GM12878 (cell line): Measurements from ENCODE around the gene NEO1.

Source experiments
- ATF3 ChIP-seq: IDR thresholded peaks from 2 replicates; pipeline ENCODE4 v1.6.1; 2011; ENCODE audit warnings: low read depth, mild to moderate bottlenecking, low read length, moderate library complexity, borderline replicate concordance; ENCODE audit errors: extremely low read depth
- CTCF ChIP-seq, 3 experiments: IDR thresholded peaks in 2 of 3; conservative IDR thresholded peaks in 1 of 3; 2 replicates each; pipeline ENCODE4 v1.5.1; 2011; ENCODE audit warnings: low read depth in 3 of 3, low read length in 3 of 3, mild to moderate bottlenecking in 3 of 3, control low read depth in 2 of 3, moderate library complexity in 2 of 3, inconsistent platforms in 1 of 3, mixed read lengths in 1 of 3; ENCODE audit not compliant: control insufficient read depth in 2 of 3, insufficient read depth in 1 of 3; ENCODE audit errors: extremely low read depth in 1 of 3
- EZH2 ChIP-seq: IDR thresholded peaks from 2 replicates; pipeline ENCODE4 v1.6.1; 2012; ENCODE audit warnings: low read depth, mild to moderate bottlenecking, control low read depth, inconsistent platforms, low read length, borderline replicate concordance; ENCODE audit not compliant: control insufficient read depth
- FOS ChIP-seq: IDR thresholded peaks from 3 replicates; pipeline ENCODE4 v1.6.1; 2011; ENCODE audit warnings: borderline replicate concordance; ENCODE audit not compliant: insufficient read length; ENCODE audit errors: extremely low read depth
- JUND ChIP-seq: IDR thresholded peaks from 2 replicates; pipeline ENCODE4 v1.6.1; 2012; ENCODE audit warnings: low read depth, mild to moderate bottlenecking, low read length, improper control_type of control experiment, moderate library complexity
- KDM1A ChIP-seq: fragments of 200-600 bp; sonication (generic); IDR thresholded peaks from 2 replicates; pipeline ENCODE4 v1.6.1; 2016; ENCODE audit warnings: borderline replicate concordance
- POLR2AphosphoS2 ChIP-seq: IDR thresholded peaks from 2 replicates; pipeline ENCODE4 v1.6.1; 2011; ENCODE audit warnings: low read depth, mild to moderate bottlenecking, low read length, improper control_type of control experiment, moderate library complexity
- POLR2AphosphoS5 ChIP-seq: IDR thresholded peaks from 2 replicates; pipeline ENCODE4 v1.6.1; 2011; ENCODE audit warnings: mild to moderate bottlenecking, low read length, inconsistent platforms
- SIX5 ChIP-seq: IDR thresholded peaks from 2 replicates; pipeline ENCODE4 v1.6.1; 2011; ENCODE audit warnings: mild to moderate bottlenecking, low read depth, low read length, moderate library complexity; ENCODE audit not compliant: severe bottlenecking
- SMC3 ChIP-seq: IDR thresholded peaks from 2 replicates; pipeline ENCODE4 v1.6.1; 2011; ENCODE audit warnings: low read length, improper control_type of control experiment, borderline replicate concordance
- SPI1 ChIP-seq: IDR thresholded peaks from 2 replicates; pipeline ENCODE4 v1.6.1; 2011; ENCODE audit warnings: low read depth, mild to moderate bottlenecking, low read length, moderate library complexity, borderline replicate concordance; ENCODE audit not compliant: insufficient read depth
- SRF ChIP-seq, 2 experiments: IDR thresholded peaks; 2 replicates each; pipeline ENCODE4 v1.6.1; 2011; ENCODE audit warnings: low read depth in 2 of 2, low read length in 2 of 2, mild to moderate bottlenecking in 1 of 2, moderate library complexity in 1 of 2
- TARDBP ChIP-seq: IDR thresholded peaks from 2 replicates; pipeline ENCODE4 v1.6.1; 2016; ENCODE audit warnings: borderline replicate concordance
- ZZZ3 ChIP-seq: IDR thresholded peaks from 2 replicates; pipeline ENCODE4 v1.6.1; 2011; ENCODE audit warnings: low read depth; ENCODE audit not compliant: control insufficient read depth, insufficient read length

DNA sequence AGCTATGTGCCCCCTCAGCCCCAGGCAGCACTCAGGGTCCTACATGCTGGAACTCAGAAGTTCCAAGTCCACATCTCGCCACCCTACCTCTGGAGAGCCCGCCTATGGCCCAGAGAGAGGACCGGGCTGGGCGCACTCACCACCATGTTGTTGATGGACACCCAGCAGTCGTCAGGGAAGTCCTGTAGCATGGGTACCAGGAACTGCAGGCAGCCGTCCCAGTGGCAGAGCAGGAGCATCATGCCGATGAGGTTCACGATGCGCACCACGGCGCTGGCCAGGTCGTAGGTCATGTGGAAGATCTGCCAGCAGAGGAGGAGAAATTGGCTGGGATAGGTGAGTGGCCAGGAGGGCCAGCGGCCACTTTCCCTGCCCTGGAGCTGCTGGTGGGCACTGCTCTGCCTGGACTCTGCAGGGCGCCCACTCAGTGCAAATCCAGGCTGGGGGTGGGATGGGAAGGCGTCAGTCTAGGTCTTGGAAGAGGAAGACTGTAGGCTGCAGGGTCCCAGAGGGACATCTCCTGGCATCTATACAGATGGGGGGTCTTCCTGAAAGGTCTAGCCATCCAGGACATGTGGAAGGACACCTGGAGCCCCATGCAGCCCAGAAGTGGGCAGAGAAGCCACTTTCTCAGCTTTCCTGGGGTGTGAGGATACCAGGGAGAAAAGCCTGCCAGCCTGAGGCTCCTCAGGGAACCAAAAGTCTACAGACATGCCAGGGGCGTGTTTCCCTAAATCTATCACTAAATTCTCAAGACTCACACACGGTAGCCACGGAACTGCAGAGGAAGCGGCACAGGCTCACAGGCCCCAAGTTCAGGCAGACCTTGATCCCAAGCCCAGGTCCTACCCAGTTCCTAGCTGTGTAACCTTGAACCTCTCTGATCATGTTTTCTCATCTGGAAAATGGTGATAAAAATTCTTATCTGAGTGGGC is 280.0 kb downstream of the NEO1 start:
- no peak for TF ChIP-seq CTCF (IDR thresholded peaks at IDR 0.05 in 2 of 3, conservative IDR thresholded peaks at IDR 0.05 in 1 of 3; ENCODE audit: control insufficient read depth in 2 of 3, extremely low read depth in 1 of 3, insufficient read depth in 1 of 3, low read depth in 3 of 3, low read length in 3 of 3)
- TF ChIP-seq SIX5: no peak
- TF ChIP-seq TARDBP: no peak
- TF ChIP-seq EZH2: no peak
- TF ChIP-seq POLR2AphosphoS5: no peak
- no peak for TF ChIP-seq FOS
- no peak for TF ChIP-seq SPI1
- no peak for TF ChIP-seq POLR2AphosphoS2
- TF ChIP-seq ZZZ3: no peak
- no peak for TF ChIP-seq SMC3
- no peak for TF ChIP-seq SRF (IDR thresholded peaks at IDR 0.05; ENCODE audit: low read depth in 2 of 2, low read length in 2 of 2)
- TF ChIP-seq ATF3: no peak
- TF ChIP-seq KDM1A: no peak
- TF ChIP-seq JUND: no peak
